Lower leg skin (tissue), 4 donors: Measurements from ENCODE around the gene MRPL9. TPM values are rescaled to one million over a fixed set of nuclear protein-coding genes. Genes with fewer than 3 reads are reported as not detected.
"Not testable (repeated sequence)": the region's sequence is repeated elsewhere in the genome, so short reads cannot be mapped to it uniquely, and the experiment has no call there.

Source experiments
- DNase-seq, 2 donors: peaks; one replicate each; pipeline ENCODE4 v3.0.0-alpha.2; 2019; ENCODE audit warnings: low spot score in 2 of 2
- H3K4me3 ChIP-seq: fragments of 200-600 bp; sonication (generic); 2 replicates; pipeline ENCODE4 v1.5.1; 2017; ENCODE audit warnings: mild to moderate bottlenecking, low read depth; ENCODE audit not compliant: poor library complexity, severe bottlenecking
- CTCF ChIP-seq, 3 donors: fragments of 450-650 bp; IDR thresholded peaks; one replicate each; pipeline ENCODE4 v1.5.1; 2016; ENCODE audit warnings: antibody characterized with exemption in 3 of 3, mild to moderate bottlenecking in 3 of 3, moderate library complexity in 2 of 3
- POLR2A ChIP-seq, 2 donors: fragments of 450-650 bp; IDR thresholded peaks; one replicate each; pipeline ENCODE4 v1.6.1; 2016 to 2017; ENCODE audit warnings: antibody characterized with exemption in 2 of 2, mild to moderate bottlenecking in 1 of 2, moderate library complexity in 1 of 2
- WGBS, 2 donors: methylation state at CpG; one replicate each; pipeline ENCODE4 v1.1.5; 2018; 5-methylcytosine and 5-hydroxymethylcytosine counted together
- intact Hi-C: fragments of 100-400 bp; cut with DNase I; formaldehyde crosslinking; loops from one replicate; pipeline ENCODE4 v1.15.0; 2023; ENCODE audit warnings: low total_unique reads
- total RNA-seq, 4 donors: library from RNA; depleted of rRNA; stranded (reverse); fragments of >200 nt; gene quantifications; one replicate each; pipeline ENCODE4 v1.1.0, GENCODE V29; 2016

The MRPL9 gene
- total RNA-seq, 4 donors from 2014 or later = 48.8 to 112 (median 66.4) TPM

DNA sequence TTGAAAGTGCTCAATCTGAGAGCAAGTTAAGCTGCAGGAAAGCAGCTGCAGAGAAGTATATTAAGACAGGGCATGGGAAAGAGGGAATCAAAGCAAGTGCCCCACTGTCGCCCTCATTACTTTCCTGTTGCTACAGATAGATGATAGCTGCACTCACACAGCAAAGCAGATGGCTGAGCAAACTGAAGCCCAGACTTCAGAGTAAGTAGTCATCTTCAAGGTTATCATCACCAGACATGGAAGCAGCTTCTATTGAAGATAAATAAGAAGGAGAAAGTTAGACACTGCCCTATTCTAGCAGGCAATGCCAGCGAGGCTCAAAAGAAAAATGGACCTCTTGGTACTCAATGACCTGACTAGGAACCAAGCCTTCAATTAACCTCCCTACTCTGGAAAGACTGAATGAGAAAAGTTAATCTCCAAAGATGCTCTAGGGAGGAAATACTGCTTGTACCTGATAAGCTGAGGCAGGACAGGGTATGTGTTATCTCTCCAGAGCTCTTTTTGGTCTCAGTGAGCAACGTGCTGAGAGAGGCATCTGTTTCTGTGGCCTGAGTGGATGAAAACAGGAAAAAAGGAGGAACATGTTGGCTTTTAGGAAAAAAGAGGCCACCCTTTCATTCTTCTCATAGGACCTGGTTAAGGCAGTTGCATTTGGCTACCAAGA is 11.1 kb upstream of the MRPL9 start:
- no peak for TF ChIP-seq CTCF (IDR thresholded peaks at IDR 0.05)
- no peak for TF ChIP-seq POLR2A (IDR thresholded peaks at IDR 0.05)
- H3K4me3 ChIP-seq = no peak overlapping the region
- intact Hi-C loops = no loop called here
- 80 to 81% methylated on average over 3 of the region's 3 CpGs for WGBS, 2 donors
- DNase-seq = no peak

DNA sequence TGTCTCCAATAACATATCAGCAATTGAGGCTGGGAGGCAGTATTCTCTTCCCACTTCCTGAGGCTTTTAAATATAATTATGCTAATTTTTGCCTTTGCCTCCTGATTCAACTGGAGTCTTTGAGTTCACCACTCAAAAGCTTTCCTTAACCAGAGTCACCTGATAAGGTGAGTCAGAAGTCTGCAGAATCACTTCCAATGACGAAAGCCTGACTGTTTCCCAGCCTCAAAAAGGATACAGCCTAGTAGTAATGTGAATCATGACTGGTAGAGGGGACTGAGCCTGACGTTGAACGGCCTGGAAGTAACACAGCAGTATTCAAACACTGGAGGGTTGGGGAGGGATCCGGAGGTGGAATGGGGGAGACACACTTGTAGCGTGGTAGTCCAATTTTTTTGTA is 10.4 kb upstream of the MRPL9 start:
- H3K4me3 ChIP-seq = no peak overlapping the region
- TF ChIP-seq POLR2A (IDR thresholded peaks at IDR 0.05) = no peak
- no peak for TF ChIP-seq CTCF (IDR thresholded peaks at IDR 0.05)
- 50 to 51% methylated on average over 5 of the region's 5 CpGs for WGBS, 2 donors
- intact Hi-C loops = no loop called here
- DNase-seq = no peak

DNA sequence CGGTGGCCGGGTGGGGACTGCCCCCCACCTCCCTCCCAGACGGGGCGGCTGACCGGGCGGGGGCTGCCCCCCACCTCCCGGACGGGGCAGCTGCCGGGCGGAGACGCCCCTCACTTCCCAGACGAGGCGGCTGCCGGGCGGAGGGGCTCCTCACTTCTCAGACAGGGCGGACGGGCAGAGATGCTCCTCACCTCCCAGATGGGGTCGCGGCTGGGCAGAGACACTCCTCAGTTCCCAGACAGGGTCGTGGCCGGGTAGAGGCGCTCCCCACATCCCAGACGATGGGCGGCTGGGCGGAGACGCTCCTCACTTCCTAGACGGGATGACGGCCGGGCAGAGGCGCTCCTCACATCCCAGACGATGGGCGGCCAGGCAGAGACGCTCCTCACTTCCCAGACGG is 6.0 kb upstream of the MRPL9 start:
- 91 to 92% methylated on average over 22 to 23 of the region's 34 CpGs for WGBS, 2 donors
- intact Hi-C loops, DNase-seq, H3K4me3 ChIP-seq: not testable (repeated sequence)

DNA sequence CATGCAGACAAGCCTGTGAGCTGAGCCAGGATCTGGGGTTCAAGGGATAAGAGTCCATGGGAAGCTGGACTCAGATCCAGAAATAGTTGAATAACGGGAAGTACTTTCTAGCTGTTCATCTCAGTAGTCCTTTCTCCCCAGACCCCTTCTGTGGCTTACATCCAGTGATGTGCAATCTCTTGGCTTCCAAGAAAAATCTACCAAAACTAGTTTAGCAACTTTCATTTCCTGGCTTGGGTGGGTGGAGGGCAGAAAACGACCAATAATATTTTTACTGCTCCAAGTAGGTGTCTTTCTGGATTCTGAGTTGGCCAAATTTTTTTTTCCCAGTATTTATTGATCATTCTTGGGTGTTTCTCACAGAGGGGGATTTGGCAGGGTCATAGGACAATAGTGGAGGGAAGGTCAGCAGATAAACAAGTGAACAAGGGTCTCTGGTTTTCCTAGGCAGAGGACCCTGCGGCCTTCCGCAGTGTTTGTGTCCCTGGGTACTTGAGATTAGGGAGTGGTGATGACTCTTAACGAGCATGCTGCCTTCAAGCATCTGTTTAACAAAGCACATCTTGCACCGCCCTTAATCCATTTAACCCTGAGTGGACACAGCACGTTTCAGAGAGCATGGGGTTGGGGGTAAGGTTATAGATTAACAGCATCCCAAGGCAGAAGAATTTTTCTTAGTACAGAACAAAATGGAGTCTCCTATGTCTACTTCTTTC is 5.2 kb upstream of the MRPL9 start:
- DNase-seq, intact Hi-C loops, H3K4me3 ChIP-seq: not testable (repeated sequence)
- WGBS, 2 donors = 25 to 35% methylated on average over 2 to 3 of the region's 7 CpGs

GRCh38 chr1:151763990-151764389 is 694 bp upstream of the MRPL9 start:
- no peak overlapping the region for H3K4me3 ChIP-seq
- WGBS, 2 donors = 52 to 60% methylated on average over 10 of the region's 10 CpGs
- TF ChIP-seq CTCF (IDR thresholded peaks at IDR 0.05) (no peak), POLR2A (IDR thresholded peaks at IDR 0.05) (no peak)
- intact Hi-C loops = no loop called here
- DNase-seq = no peak

GRCh38 chr1:151760597-151761385 is 2.5 kb downstream of the MRPL9 start:
- TF ChIP-seq POLR2A (IDR thresholded peaks at IDR 0.05) = no peak
- no peak for TF ChIP-seq CTCF (IDR thresholded peaks at IDR 0.05)
- WGBS, 2 donors = 90 to 93% methylated on average over 7 of the region's 7 CpGs
- DNase-seq = no peak
- intact Hi-C loops = no loop called here
- no peak overlapping the region for H3K4me3 ChIP-seq
